Parathyroid adenoma (tissue), 2 donors: ENCODE results near the gene ZFP36L1.
"Not testable (repeated sequence)": the region's sequence is repeated elsewhere in the genome, so short reads cannot be mapped to it uniquely, and the experiment has no call there.

Experiments
- H2AFZ ChIP-seq: fragments of 300-600 bp; sonication (generic); one replicate; pipeline ENCODE4 v1.7.0; 2017; ENCODE audit warnings: antibody characterized with exemption, mild to moderate bottlenecking
- H3K27ac ChIP-seq: fragments of 300-600 bp; sonication (generic); one replicate; pipeline ENCODE4 v1.7.0; 2017
- H3K27me3 ChIP-seq: fragments of 300-600 bp; sonication (generic); one replicate; pipeline ENCODE4 v1.7.0; 2017; ENCODE audit warnings: low read length; ENCODE audit not compliant: control insufficient read depth, insufficient read depth
- H3K36me3 ChIP-seq: fragments of 300-600 bp; sonication (generic); one replicate; pipeline ENCODE4 v1.7.0; 2017; ENCODE audit warnings: low read length; ENCODE audit not compliant: control insufficient read depth, insufficient read depth
- H3K4me1 ChIP-seq: fragments of 300-600 bp; sonication (generic); one replicate; pipeline ENCODE4 v1.7.0; 2017; ENCODE audit warnings: control low read depth
- H3K4me2 ChIP-seq: fragments of 300-600 bp; sonication (generic); one replicate; pipeline ENCODE4 v1.7.0; 2017; ENCODE audit warnings: low read length
- H3K4me3 ChIP-seq: fragments of 300-600 bp; sonication (generic); one replicate; pipeline ENCODE4 v1.7.0; 2017; ENCODE audit warnings: low read depth, low read length
- H3K79me2 ChIP-seq: fragments of 300-600 bp; sonication (generic); one replicate; pipeline ENCODE4 v1.7.0; 2017; ENCODE audit warnings: control low read depth
- H3K9ac ChIP-seq: fragments of 300-600 bp; sonication (generic); one replicate; pipeline ENCODE4 v1.7.0; 2017; ENCODE audit warnings: mild to moderate bottlenecking
- H3K9me3 ChIP-seq: fragments of 300-600 bp; sonication (generic); one replicate; pipeline ENCODE4 v1.7.0; 2017; ENCODE audit warnings: low read length; ENCODE audit not compliant: control insufficient read depth
- CTCF ChIP-seq: fragments of 300-600 bp; sonication (generic); IDR thresholded peaks from one replicate; pipeline ENCODE4 v1.7.0; 2017; ENCODE audit warnings: antibody characterized with exemption, mild to moderate bottlenecking
- donor health status: primary hyperparathyroidism.

Gene ZFP36L1

GRCh38 chr14:68767248-68767645 is 25.6 kb downstream of the ZFP36L1 start:
- H2AFZ ChIP-seq = no peak overlapping the region
- H3K79me2 ChIP-seq = no peaks in the 10 kb centered on the region
- no peak for TF ChIP-seq CTCF
- no peak overlapping the region for H3K4me3 ChIP-seq
- no peak overlapping the region for H3K27ac ChIP-seq
- H3K27me3 ChIP-seq = no peaks in the 10 kb centered on the region
- H3K9ac ChIP-seq = no peak overlapping the region
- no peak overlapping the region for H3K4me2 ChIP-seq
- H3K4me1 ChIP-seq = peaks cover 17% of the 10 kb centered on the region
- H3K9me3 ChIP-seq = no peaks in the 10 kb centered on the region
- H3K36me3 ChIP-seq = no peaks in the 10 kb centered on the region

DNA sequence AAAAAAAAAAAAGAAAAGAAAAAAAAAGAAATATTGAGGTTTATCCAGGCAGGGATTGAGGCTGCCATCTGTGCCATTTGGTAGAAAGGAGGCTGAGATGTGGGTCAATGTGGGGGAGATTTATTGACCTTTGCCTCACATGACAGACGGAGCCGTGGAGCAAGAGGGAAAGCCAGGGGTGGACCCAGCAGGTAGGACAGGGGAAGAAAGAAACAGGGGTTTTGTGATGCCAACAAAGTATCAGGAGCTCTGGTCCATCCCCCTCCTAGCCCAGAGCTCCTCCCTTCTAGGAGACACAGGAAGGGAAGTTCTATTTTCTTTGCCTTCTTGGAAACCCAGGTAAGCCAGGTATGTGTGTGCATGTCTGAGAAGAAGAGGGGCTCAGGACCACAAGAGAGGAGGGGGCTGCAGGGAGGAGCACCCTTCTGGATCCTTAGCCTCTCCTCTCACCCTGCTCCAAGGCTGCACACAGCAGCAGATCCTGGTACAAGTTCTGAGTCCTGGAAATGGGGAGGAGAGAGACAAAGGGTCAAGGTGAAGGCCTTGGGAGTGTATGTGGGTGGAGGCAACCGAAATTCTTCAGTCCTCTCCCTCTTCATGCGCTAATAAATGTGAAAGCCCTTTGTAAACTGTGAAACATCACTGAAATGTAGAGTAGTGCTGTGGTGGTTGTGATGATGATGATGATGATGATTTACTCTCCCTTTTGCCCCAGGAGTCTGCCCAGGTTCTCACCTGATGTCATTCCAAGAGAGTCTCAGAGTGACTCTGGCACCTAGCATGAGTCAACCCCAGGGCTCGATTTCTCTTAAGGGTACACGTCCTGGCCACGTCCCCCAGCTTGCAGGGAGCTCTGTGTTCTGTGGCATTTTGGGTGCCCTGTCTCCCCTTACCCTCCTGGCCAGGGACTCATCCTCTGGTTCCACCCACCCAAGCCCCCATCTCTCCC is 26.3 kb downstream of the ZFP36L1 start:
- Histone ChIP-seq H3K79me2 (no peaks in the 10 kb centered on the region), H3K4me3 (no peak overlapping the region), H2AFZ (peak overlapping the region; percentile 24), H3K36me3 (no peaks in the 10 kb centered on the region), H3K27ac (no peak overlapping the region), H3K9me3 (no peaks in the 10 kb centered on the region), H3K27me3 (no peaks in the 10 kb centered on the region), H3K4me2 (no peak overlapping the region), H3K9ac (no peak overlapping the region), H3K4me1 (peaks cover 17% of the 10 kb centered on the region)
- TF ChIP-seq CTCF = no peak

GRCh38 chr14:68763843-68764242 is 29.0 kb downstream of the ZFP36L1 start:
- not testable (repeated sequence) for H3K4me2 ChIP-seq, H3K9ac ChIP-seq, H3K4me3 ChIP-seq, H3K79me2 ChIP-seq, H3K9me3 ChIP-seq, H3K27me3 ChIP-seq, H3K36me3 ChIP-seq
- Histone ChIP-seq H2AFZ (peak overlapping the region; percentile 45), H3K27ac (peak overlapping the region; percentile 62), H3K4me1 (peaks cover 17% of the 10 kb centered on the region)

- Histone ChIP-seq H3K9ac (no peak overlapping the region), H3K36me3 (no peaks in the 10 kb centered on the region)
Measured at GRCh38 chr14:68762953-68763764, 29.7 kb downstream of the ZFP36L1 start.

More at GRCh38 chr14:68762953-68763764, 29.7 kb downstream of the ZFP36L1 start:
- H3K27me3 ChIP-seq = no peaks in the 10 kb centered on the region
- peak overlapping the region; percentile 45 for H2AFZ ChIP-seq
- peak overlapping the region; percentile 62 for H3K27ac ChIP-seq
- H3K79me2 ChIP-seq = no peaks in the 10 kb centered on the region
- no peak overlapping the region for H3K4me3 ChIP-seq
- H3K9me3 ChIP-seq = no peaks in the 10 kb centered on the region
- peak overlapping the region; percentile 5 for H3K4me2 ChIP-seq
- H3K4me1 ChIP-seq = peaks cover 17% of the 10 kb centered on the region
- TF ChIP-seq CTCF = no peak
